ENCODE results near the gene RET.

The RET gene

DNA sequence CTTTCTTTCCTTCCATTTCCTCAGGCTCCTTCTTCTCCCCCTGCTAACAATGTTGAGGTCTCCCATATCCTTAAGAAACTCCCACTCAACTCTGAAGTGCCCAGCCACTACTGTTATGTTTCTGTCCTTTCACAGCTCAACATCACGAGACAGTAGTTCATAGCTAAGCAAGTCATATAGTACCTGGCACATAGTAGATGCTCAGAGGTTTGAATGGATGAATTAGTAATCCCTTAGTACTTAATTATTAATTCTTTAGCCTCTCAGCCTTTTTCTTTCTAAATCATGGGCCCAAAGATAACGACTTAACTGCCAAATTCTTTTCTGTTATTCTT lies 84.0 kb downstream of the RET start:
- TF ChIP-seq, protein P1, sequence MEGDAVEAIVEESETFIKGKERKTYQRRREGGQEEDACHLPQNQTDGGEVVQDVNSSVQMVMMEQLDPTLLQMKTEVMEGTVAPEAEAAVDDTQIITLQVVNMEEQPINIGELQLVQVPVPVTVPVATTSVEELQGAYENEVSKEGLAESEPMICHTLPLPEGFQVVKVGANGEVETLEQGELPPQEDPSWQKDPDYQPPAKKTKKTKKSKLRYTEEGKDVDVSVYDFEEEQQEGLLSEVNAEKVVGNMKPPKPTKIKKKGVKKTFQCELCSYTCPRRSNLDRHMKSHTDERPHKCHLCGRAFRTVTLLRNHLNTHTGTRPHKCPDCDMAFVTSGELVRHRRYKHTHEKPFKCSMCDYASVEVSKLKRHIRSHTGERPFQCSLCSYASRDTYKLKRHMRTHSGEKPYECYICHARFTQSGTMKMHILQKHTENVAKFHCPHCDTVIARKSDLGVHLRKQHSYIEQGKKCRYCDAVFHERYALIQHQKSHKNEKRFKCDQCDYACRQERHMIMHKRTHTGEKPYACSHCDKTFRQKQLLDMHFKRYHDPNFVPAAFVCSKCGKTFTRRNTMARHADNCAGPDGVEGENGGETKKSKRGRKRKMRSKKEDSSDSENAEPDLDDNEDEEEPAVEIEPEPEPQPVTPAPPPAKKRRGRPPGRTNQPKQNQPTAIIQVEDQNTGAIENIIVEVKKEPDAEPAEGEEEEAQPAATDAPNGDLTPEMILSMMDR (IDR thresholded peaks at IDR 0.05; ENCODE audit: low read depth, low read length): no peak
- peak in 1 of 2 donors; percentile 15 for DNase-seq (ENCODE audit: low read depth in 2 of 2)

DNA sequence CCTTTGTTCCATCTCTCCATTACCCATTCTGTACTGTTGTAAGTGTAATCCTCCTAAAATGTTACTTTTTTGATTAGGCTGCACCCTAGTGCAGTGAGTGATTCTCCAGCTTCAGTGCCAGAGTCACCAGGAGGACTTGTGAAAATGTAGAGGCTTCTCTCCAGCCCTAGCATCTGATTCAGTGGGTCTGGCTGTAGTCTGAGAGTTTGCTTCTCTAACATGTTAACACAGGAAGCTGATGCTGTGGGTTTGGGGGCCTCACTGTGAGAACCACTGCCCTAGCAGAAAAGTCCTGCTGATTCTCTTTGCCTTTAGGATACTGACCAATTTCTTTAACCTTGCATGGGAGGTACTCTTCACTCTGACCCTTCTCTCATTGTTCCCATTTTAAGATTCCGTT lies 85.7 kb downstream of the RET start:
- H3K4me3 ChIP-seq (replicated peaks in 1 of 2; ENCODE audit: low read depth in 2 of 2, low read length in 2 of 2): no peak overlapping the region
- TF ChIP-seq, protein P1 (IDR thresholded peaks at IDR 0.05; ENCODE audit: low read depth, low read length): no peak
- no peak for DNase-seq (ENCODE audit: low read depth in 2 of 2)

More for the DNA sequence above, 84.0 kb downstream of the RET start:
- H3K4me3 ChIP-seq (replicated peaks in 1 of 2; ENCODE audit: low read depth in 2 of 2, low read length in 2 of 2): no peak overlapping the region

DNA sequence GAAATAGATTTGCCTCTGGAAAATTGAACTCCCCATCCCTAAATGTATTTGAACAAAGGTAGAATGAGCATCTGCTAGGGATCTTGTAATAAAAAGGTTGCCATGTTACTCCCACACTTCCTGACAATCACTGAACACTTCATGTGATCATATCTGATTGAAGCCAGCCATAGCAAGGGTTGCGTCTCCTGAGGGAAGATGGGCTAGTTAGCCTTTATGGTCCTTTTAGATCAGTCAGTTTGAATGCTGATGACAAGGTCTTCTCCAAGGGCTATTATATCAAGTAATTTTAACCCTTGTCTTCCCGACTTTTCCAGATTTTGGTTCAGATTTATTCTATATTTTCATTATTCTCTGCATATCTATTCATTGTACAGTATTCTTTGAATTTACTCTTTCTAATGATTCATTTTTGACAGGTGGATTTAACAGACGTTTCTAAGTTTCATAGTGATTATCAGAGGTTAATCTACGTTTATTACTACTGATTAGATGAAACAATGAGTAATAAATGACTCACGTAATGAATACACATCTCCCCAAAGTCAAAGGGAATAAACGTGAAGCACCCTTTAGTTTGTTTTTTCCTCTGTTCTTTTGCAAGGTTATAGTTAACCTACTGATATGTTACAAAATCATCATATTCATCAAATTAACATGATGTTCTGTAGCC lies 89.5 kb downstream of the RET start:
- H3K4me3 ChIP-seq (replicated peaks in 1 of 2; ENCODE audit: low read depth in 2 of 2, low read length in 2 of 2): no peak overlapping the region
- TF ChIP-seq, protein P1 (IDR thresholded peaks at IDR 0.05; ENCODE audit: low read depth, low read length): no peak
- no peak for DNase-seq (ENCODE audit: low read depth in 2 of 2)

- H3K4me3 ChIP-seq (replicated peaks in 1 of 2; ENCODE audit: low read depth in 2 of 2, low read length in 2 of 2): no peak overlapping the region
- TF ChIP-seq, protein P1 (IDR thresholded peaks at IDR 0.05; ENCODE audit: low read depth, low read length): no peak
- DNase-seq (ENCODE audit: low read depth in 2 of 2): no peak
Observed at GRCh38 chr10:43166880-43167497, 90.1 kb downstream of the RET start.

GRCh38 chr10:43167498-43167889 lies 90.6 kb downstream of the RET start:
- TF ChIP-seq, protein P1 (IDR thresholded peaks at IDR 0.05; ENCODE audit: low read depth, low read length): no peak

DNA sequence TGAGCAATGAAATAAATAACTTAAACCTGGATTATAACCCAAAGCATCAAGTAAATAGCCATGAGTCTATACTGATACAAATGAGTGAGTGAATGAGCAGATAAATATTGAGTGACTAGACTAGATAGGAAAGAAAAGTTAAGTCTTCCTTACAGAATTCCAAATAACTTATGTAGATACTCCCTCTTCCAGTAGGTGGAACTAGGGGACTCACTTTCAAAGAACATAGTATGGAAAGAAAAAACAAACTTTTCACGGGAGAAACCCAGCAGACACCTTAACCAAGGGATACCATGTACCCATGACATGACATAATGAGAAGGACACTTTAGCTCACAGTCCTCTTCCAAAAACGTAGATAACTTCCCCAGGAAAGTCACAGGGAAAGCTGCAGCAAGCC lies 93.6 kb downstream of the RET start:
- DNase-seq (ENCODE audit: low read depth in 2 of 2): peak in 1 of 2 donors; percentile 32
- H3K4me3 ChIP-seq (replicated peaks in 1 of 2; ENCODE audit: low read depth in 2 of 2, low read length in 2 of 2): no peak overlapping the region
- TF ChIP-seq, protein P1 (IDR thresholded peaks at IDR 0.05; ENCODE audit: low read depth, low read length): peak; percentile 25

More at GRCh38 chr10:43167498-43167889, 90.6 kb downstream of the RET start:
- no peak for DNase-seq (ENCODE audit: low read depth in 2 of 2)
- H3K4me3 ChIP-seq (replicated peaks in 1 of 2; ENCODE audit: low read depth in 2 of 2, low read length in 2 of 2): no peak overlapping the region
